Neural progenitor cell (in vitro differentiated cells): ENCODE data around the gene TRPC4AP. TPM values are rescaled to one million over a fixed set of nuclear protein-coding genes. Genes with fewer than 3 reads are reported as not detected.

Experiments
- DNase-seq: peaks from one replicate; pipeline ENCODE4 v3.0.0-alpha.2; 2016; ENCODE audit warnings: low spot score
- H2AFZ ChIP-seq: fragments of 200-600 bp; sonication (generic); replicated peaks from 2 replicates; pipeline ENCODE4 v1.6.1; 2016; ENCODE audit warnings: antibody characterized with exemption
- H3F3A ChIP-seq: fragments of 200-600 bp; sonication (generic); 2 replicates; pipeline ENCODE4 v1.6.1; 2016; ENCODE audit warnings: antibody characterized with exemption, low read depth
- H3K27ac ChIP-seq: fragments of 200-600 bp; sonication (generic); 2 replicates; pipeline ENCODE4 v1.5.1; 2016; ENCODE audit warnings: mild to moderate bottlenecking
- H3K27me3 ChIP-seq: fragments of 200-600 bp; sonication (generic); 2 replicates; pipeline ENCODE4 v1.6.1; 2016; ENCODE audit warnings: mild to moderate bottlenecking, moderate library complexity
- H3K36me3 ChIP-seq: fragments of 200-600 bp; sonication (generic); 2 replicates; pipeline ENCODE4 v1.5.1; 2016
- H3K4me1 ChIP-seq: fragments of 200-600 bp; sonication (generic); 2 replicates; pipeline ENCODE4 v1.6.1; 2016; ENCODE audit warnings: mixed run types
- H3K4me2 ChIP-seq: fragments of 200-600 bp; sonication (generic); 2 replicates; pipeline ENCODE4 v1.6.1; 2016
- H3K4me3 ChIP-seq: fragments of 200-600 bp; sonication (generic); 2 replicates; pipeline ENCODE4 v1.5.1; 2016
- H3K79me2 ChIP-seq: fragments of 200-600 bp; sonication (generic); 2 replicates; pipeline ENCODE4 v1.6.1; 2016; ENCODE audit warnings: low read depth
- H3K9ac ChIP-seq: fragments of 200-600 bp; sonication (generic); 2 replicates; pipeline ENCODE4 v1.6.1; 2016
- H3K9me3 ChIP-seq: fragments of 200-600 bp; sonication (generic); 2 replicates; pipeline ENCODE4 v1.5.1; 2016; ENCODE audit warnings: low read depth
- H4K20me1 ChIP-seq: fragments of 200-600 bp; sonication (generic); 2 replicates; pipeline ENCODE4 v1.6.1; 2016; ENCODE audit warnings: low read depth
- H3K27ac Mint-ChIP-seq: 3 replicates; pipeline ENCODE4 v1.8.0; 2021; ENCODE audit warnings: mixed read lengths
- H3K27me3 Mint-ChIP-seq: 2 replicates; pipeline ENCODE4 v1.8.0; 2022; ENCODE audit warnings: low read depth, mild to moderate bottlenecking, inconsistent platforms, moderate library complexity, mixed read lengths; ENCODE audit not compliant: insufficient read depth
- H3K36me3 Mint-ChIP-seq: 3 replicates; pipeline ENCODE4 v1.8.0; 2021; ENCODE audit warnings: mixed read lengths
- H3K4me1 Mint-ChIP-seq: 3 replicates; pipeline ENCODE4 v1.8.0; 2021; ENCODE audit warnings: mixed read lengths
- H3K4me3 Mint-ChIP-seq: 3 replicates; pipeline ENCODE4 v1.8.0; 2021; ENCODE audit warnings: mild to moderate bottlenecking, moderate library complexity, mixed read lengths
- H3K9me3 Mint-ChIP-seq: 3 replicates; pipeline ENCODE4 v1.8.0; 2020; ENCODE audit warnings: mixed read lengths
- CTCF ChIP-seq: fragments of 200-600 bp; sonication (generic); IDR thresholded peaks from 2 replicates; pipeline ENCODE4 v1.5.1; 2017; ENCODE audit warnings: antibody characterized with exemption, mild to moderate bottlenecking
- EZH2 ChIP-seq: fragments of 200-600 bp; sonication (generic); IDR thresholded peaks from 2 replicates; pipeline ENCODE4 v1.6.1; 2017; ENCODE audit warnings: antibody characterized with exemption, mild to moderate bottlenecking, moderate library complexity
- EZH2phosphoT487 ChIP-seq: fragments of 200-600 bp; sonication (generic); IDR thresholded peaks from 2 replicates; pipeline ENCODE4 v1.6.1; 2017; ENCODE audit warnings: antibody characterized with exemption
- total RNA-seq: library from RNA; depleted of rRNA; stranded (reverse); fragments of >200 nt; gene quantifications from 2 replicates; pipeline ENCODE4 v1.2.3, GENCODE V29; 2015; ENCODE audit warnings: low replicate concordance

TRPC4AP gene
- total RNA-seq, 1 donor from 2014 or later: 73.0 TPM

GRCh38 chr20:34970193-34970840 lies 122.3 kb downstream of the TRPC4AP start:
- Histone ChIP-seq H2AFZ (no peak overlapping the region), H3K36me3 (no peaks in the 10 kb centered on the region), H3K9me3 (no peaks in the 10 kb centered on the region), H4K20me1 (no peaks in the 10 kb centered on the region), H3K4me1 (peaks cover 8% of the 10 kb centered on the region), H3F3A (no peaks in the 10 kb centered on the region), H3K9ac (no peak overlapping the region), H3K27me3 (no peaks in the 10 kb centered on the region), H3K79me2 (no peaks in the 10 kb centered on the region), H3K4me3 (no peak overlapping the region), H3K4me2 (no peak overlapping the region), H3K27ac (no peak overlapping the region)
- DNase-seq: no peak
- peaks cover 8% of the 10 kb centered on the region for H3K4me1 Mint-ChIP-seq
- H3K27ac Mint-ChIP-seq: peak overlapping the region; percentile 37
- peaks cover 7% of the 10 kb centered on the region for H3K27me3 Mint-ChIP-seq
- H3K36me3 Mint-ChIP-seq: no peaks in the 10 kb centered on the region
- H3K9me3 Mint-ChIP-seq: no peaks in the 10 kb centered on the region
- H3K4me3 Mint-ChIP-seq: no peak overlapping the region
- TF ChIP-seq EZH2phosphoT487: no peak
- TF ChIP-seq CTCF: no peak
- no peak for TF ChIP-seq EZH2

GRCh38 chr20:34968042-34968775 lies 124.4 kb downstream of the TRPC4AP start:
- Mint-ChIP-seq H3K4me3 (no peak overlapping the region), H3K36me3 (no peaks in the 10 kb centered on the region), H3K27me3 (peaks cover 10% of the 10 kb centered on the region), H3K9me3 (no peaks in the 10 kb centered on the region), H3K4me1 (peaks cover 10% of the 10 kb centered on the region), H3K27ac (no peak overlapping the region)
- H3K27ac ChIP-seq: no peak overlapping the region
- H3K9me3 ChIP-seq: no peaks in the 10 kb centered on the region
- H4K20me1 ChIP-seq: no peaks in the 10 kb centered on the region
- H3K27me3 ChIP-seq: no peaks in the 10 kb centered on the region
- TF ChIP-seq CTCF (no peak), EZH2 (no peak), EZH2phosphoT487 (no peak)
- H3K9ac ChIP-seq: no peak overlapping the region
- no peaks in the 10 kb centered on the region for H3F3A ChIP-seq
- no peak for DNase-seq
- H3K4me1 ChIP-seq: peaks cover 8% of the 10 kb centered on the region
- H3K79me2 ChIP-seq: no peaks in the 10 kb centered on the region
- H3K4me3 ChIP-seq: no peak overlapping the region
- H3K4me2 ChIP-seq: no peak overlapping the region
- no peaks in the 10 kb centered on the region for H3K36me3 ChIP-seq
- H2AFZ ChIP-seq: no peak overlapping the region

GRCh38 chr20:34967421-34967820 lies 125.2 kb downstream of the TRPC4AP start:
- Histone ChIP-seq H3K27me3 (no peaks in the 10 kb centered on the region), H3K9me3 (no peaks in the 10 kb centered on the region), H3K4me1 (peaks cover 8% of the 10 kb centered on the region), H3K79me2 (no peaks in the 10 kb centered on the region), H2AFZ (no peak overlapping the region), H3K27ac (no peak overlapping the region), H4K20me1 (no peaks in the 10 kb centered on the region), H3K4me3 (no peak overlapping the region), H3K4me2 (no peak overlapping the region), H3K36me3 (no peaks in the 10 kb centered on the region), H3F3A (no peaks in the 10 kb centered on the region), H3K9ac (no peak overlapping the region)
- no peak for DNase-seq
- Mint-ChIP-seq H3K27ac (no peak overlapping the region), H3K36me3 (no peaks in the 10 kb centered on the region), H3K27me3 (peaks cover 10% of the 10 kb centered on the region), H3K4me3 (no peak overlapping the region), H3K4me1 (peaks cover 10% of the 10 kb centered on the region), H3K9me3 (no peaks in the 10 kb centered on the region)
- no peak for TF ChIP-seq CTCF
- no peak for TF ChIP-seq EZH2
- TF ChIP-seq EZH2phosphoT487: no peak
